Left lung (tissue), 10 donors: Measurements from ENCODE around the gene CTCF. TPM values are rescaled to one million over a fixed set of nuclear protein-coding genes. Genes with fewer than 3 reads are reported as not detected.

Experiments
- ATAC-seq: fragments of 200-7000 bp; cut with Tn5 transposase; one replicate; pipeline ENCODE4 v1.9.1; 2020; ENCODE audit warnings: moderate library complexity
- DNase-seq, 4 donors: peaks; one replicate each; pipeline ENCODE4 v3.0.0-alpha.2; 2013 to 2020
- H3K27ac ChIP-seq, 2 donors: fragments of 200-600 bp; sonication (generic) in 1 of 2; one replicate each; pipeline versions ENCODE4 v1.5.0 to v1.8.0; 2020 to 2021
- H3K27me3 ChIP-seq, 2 donors: fragments of 200-600 bp; sonication (generic) in 1 of 2; one replicate each; pipeline versions ENCODE4 v1.5.0 to v1.8.0; 2020 to 2021
- H3K36me3 ChIP-seq, 2 donors: fragments of 200-600 bp; sonication (generic) in 1 of 2; one replicate each; pipeline versions ENCODE4 v1.5.0 to v1.8.0; 2020 to 2021
- H3K4me1 ChIP-seq, 2 donors: fragments of 200-600 bp; one replicate each; pipeline ENCODE4 v1.8.0; 2021
- H3K4me3 ChIP-seq, 2 donors: fragments of 200-600 bp; sonication (generic) in 1 of 2; one replicate each; pipeline versions ENCODE4 v1.5.0 to v1.8.0; 2020 to 2021; ENCODE audit warnings: mild to moderate bottlenecking in 1 of 2
- H3K9me3 ChIP-seq, 2 donors: fragments of 200-600 bp; sonication (generic) in 1 of 2; one replicate each; pipeline versions ENCODE4 v1.5.0 to v1.8.0; 2020 to 2021
- CTCF ChIP-seq, 2 donors: fragments of 200-600 bp; sonication (generic) in 1 of 2; IDR thresholded peaks; one replicate each; pipeline versions ENCODE4 v1.5.0 to v1.8.0; 2021; ENCODE audit warnings: antibody characterized with exemption in 2 of 2
- intact Hi-C, 2 donors: fragments of 100-400 bp; cut with DNase I; formaldehyde crosslinking; loops; one replicate each; pipeline versions ENCODE4 v1.11.2 to v1.14.2; 2022
- polyA plus RNA-seq, 6 donors: library from polyadenylated mRNA; unstranded; fragments of 120-200 nt; gene quantifications; one replicate each; pipeline ENCODE4 v1.2.1, GENCODE V29; 2013; ENCODE audit not compliant: insufficient read length in 6 of 6
- total RNA-seq, 2 donors: library from RNA; stranded (reverse); fragmentation: NEBNext Ultra II Directional; extraction: Animal tissue kit (Norgen Biotek cat#: 25700); gene quantifications; one replicate each; pipeline ENCODE4 v1.2.1, GENCODE V29; 2021
- donor health status: DM: no; HTN: yes; CAD: no.
- donor health status: DM: no; HTN: no; CAD: no.

CTCF gene
- total and polyA plus RNA-seq, 8 donors = 27.8 to 80.2 (median 73.4) TPM

- Histone ChIP-seq H3K4me3 (peak within 1 kb of the TSS; percentile 83 to 96), H3K9me3 (no peaks in the 10 kb centered on the region), H3K27me3 (peaks cover 0 to under 1% of the 10 kb centered on the region in 2 donors), H3K36me3 (peaks cover 0 to 34% of the 10 kb centered on the region in 2 donors), H3K4me1 (peaks cover 13 to 25% of the 10 kb centered on the region in 2 donors), H3K27ac (peak within 1 kb of the TSS; percentile 95 to 98)
- ATAC-seq (peak; percentile 87), DNase-seq (peak; percentile 89 to 98 (median 98))
- no peak for TF ChIP-seq CTCF (IDR thresholded peaks at IDR 0.05)
- intact Hi-C loops = no loop called here
These were observed 98.3 kb downstream of the CTCF start, which contains the start of gene PARD6A for GRCh38 chr16:67660564-67661028. PARD6A (plus strand) TSS chr16:67660960; CDS start chr16:67661039, 79 bp downstream.

DNA sequence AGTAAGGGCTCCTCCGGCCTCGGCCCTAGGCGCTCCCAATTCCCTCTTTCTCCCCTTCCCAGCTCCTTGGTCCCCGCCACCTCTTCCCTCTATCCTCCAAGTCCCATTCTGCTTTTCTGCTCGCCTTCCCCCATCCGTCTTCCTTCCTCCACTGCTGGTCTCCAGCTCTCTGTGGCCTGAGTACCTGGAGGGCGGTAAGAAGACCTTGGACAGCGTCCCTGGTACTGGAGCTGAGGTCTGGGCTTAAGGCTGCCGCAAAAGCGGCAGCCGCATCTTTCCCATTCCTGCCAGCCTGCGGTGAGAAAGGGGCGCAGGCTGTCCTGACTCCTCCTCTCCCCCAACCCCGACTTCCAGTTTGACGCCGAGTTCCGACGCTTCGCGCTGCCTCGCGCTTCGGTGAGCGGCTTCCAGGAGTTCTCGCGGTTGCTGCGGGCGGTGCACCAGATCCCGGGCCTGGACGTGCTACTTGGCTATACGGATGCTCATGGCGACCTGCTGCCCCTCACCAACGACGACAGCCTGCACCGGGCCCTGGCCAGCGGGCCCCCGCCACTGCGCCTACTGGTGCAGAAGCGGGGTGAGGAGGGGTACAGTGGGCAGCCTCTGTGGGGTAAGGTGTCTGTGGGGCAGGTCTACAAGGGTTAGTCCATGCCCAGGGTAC is 98.9 kb downstream of the CTCF start:
- ATAC-seq = no peak
- Histone ChIP-seq H3K9me3 (no peaks in the 10 kb centered on the region), H3K27ac (peak overlapping the region in 1 of 2 donors; percentile 98), H3K4me3 (peak overlapping the region; percentile 83 to 96), H3K4me1 (peaks cover 17 to 31% of the 10 kb centered on the region in 2 donors), H3K27me3 (no peaks in the 10 kb centered on the region), H3K36me3 (peaks cover 0 to 32% of the 10 kb centered on the region in 2 donors)
- intact Hi-C loops = no loop called here
- peak in 2 of 4 donors; percentile 51 to 81 for DNase-seq
- TF ChIP-seq CTCF (IDR thresholded peaks at IDR 0.05) = no peak

GRCh38 chr16:67661886-67662652 is 99.7 kb downstream of the CTCF start:
- no peaks in the 10 kb centered on the region for H3K9me3 ChIP-seq
- peaks cover 0 to 23% of the 10 kb centered on the region in 2 donors for H3K36me3 ChIP-seq
- H3K27ac ChIP-seq = no peak overlapping the region
- no peaks in the 10 kb centered on the region for H3K27me3 ChIP-seq
- no peak overlapping the region for H3K4me3 ChIP-seq
- no peak for ATAC-seq
- intact Hi-C loops = no loop called here
- H3K4me1 ChIP-seq = peaks cover 17 to 37% of the 10 kb centered on the region in 2 donors
- no peak for TF ChIP-seq CTCF (IDR thresholded peaks at IDR 0.05)
- DNase-seq = peak in 1 of 4 donors; percentile 78

GRCh38 chr16:67662653-67663010 is 100.3 kb downstream of the CTCF start:
- no peaks in the 10 kb centered on the region for H3K27me3 ChIP-seq
- peaks cover 23 to 42% of the 10 kb centered on the region in 2 donors for H3K4me1 ChIP-seq
- DNase-seq = no peak
- H3K36me3 ChIP-seq = peaks cover 0 to 18% of the 10 kb centered on the region in 2 donors
- H3K27ac ChIP-seq = no peak overlapping the region
- no peak for ATAC-seq
- intact Hi-C loops = no loop called here
- H3K9me3 ChIP-seq = no peaks in the 10 kb centered on the region
- no peak for TF ChIP-seq CTCF (IDR thresholded peaks at IDR 0.05)
- H3K4me3 ChIP-seq = no peak overlapping the region
